NCI-H1092 treated with DMSO at 0.1 percent for 48 hours (cell line): ENCODE data around the gene ABHD3.
"Not testable (repeated sequence)": the region's sequence is repeated elsewhere in the genome, so short reads cannot be mapped to it uniquely, and the experiment has no call there.

Source experiments
- DNase-seq: peaks from one replicate; lab custom pipeline; 2025; lab: John Stamatoyannopoulos, UW

The ABHD3 gene

GRCh38 chr18:21703241-21703820, 1.2 kb downstream of the ABHD3 start:
- DNase-seq: peak; percentile 32

GRCh38 chr18:21702602-21703001, 2.0 kb downstream of the ABHD3 start:
- DNase-seq: no peak

- no peak for DNase-seq
Measured at GRCh38 chr18:21701621-21702020, 3.0 kb downstream of the ABHD3 start.

GRCh38 chr18:21700528-21701075, 4.0 kb downstream of the ABHD3 start:
- no peak for DNase-seq

- no peak for DNase-seq
Measured at GRCh38 chr18:21693322-21693721, 11.3 kb downstream of the ABHD3 start.

- no peak for DNase-seq
Measured at GRCh38 chr18:21689736-21690135, 14.8 kb downstream of the ABHD3 start.

GRCh38 chr18:21686282-21687105, 18.1 kb downstream of the ABHD3 start:
- no peak for DNase-seq

- DNase-seq: not testable (repeated sequence)
Measured at GRCh38 chr18:21685556-21685981, 19.0 kb downstream of the ABHD3 start.

GRCh38 chr18:21684731-21685130, 19.8 kb downstream of the ABHD3 start:
- no peak for DNase-seq

GRCh38 chr18:21682371-21683051, 22.1 kb downstream of the ABHD3 start:
- DNase-seq: no peak

GRCh38 chr18:21680161-21680560, 24.4 kb downstream of the ABHD3 start:
- DNase-seq: no peak

- DNase-seq: no peak
Measured at GRCh38 chr18:21678859-21679258, 25.7 kb downstream of the ABHD3 start.

GRCh38 chr18:21675354-21675753, 29.2 kb downstream of the ABHD3 start:
- DNase-seq: not testable (repeated sequence)

- no peak for DNase-seq
Measured at GRCh38 chr18:21672521-21673267, 31.9 kb downstream of the ABHD3 start.

- no peak for DNase-seq
Measured at GRCh38 chr18:21669736-21670285, 34.8 kb downstream of the ABHD3 start.

GRCh38 chr18:21664069-21664468, 40.5 kb downstream of the ABHD3 start:
- DNase-seq: no peak

- no peak for DNase-seq
Measured at GRCh38 chr18:21663578-21663977, 41.0 kb downstream of the ABHD3 start.

- DNase-seq: no peak
Measured at GRCh38 chr18:21662581-21662980, 42.0 kb downstream of the ABHD3 start.

- DNase-seq: no peak
Measured at GRCh38 chr18:21660078-21660477, 44.5 kb downstream of the ABHD3 start.

GRCh38 chr18:21656402-21656801, 48.2 kb downstream of the ABHD3 start:
- no peak for DNase-seq

- no peak for DNase-seq
Measured at GRCh38 chr18:21653361-21653760, 51.2 kb downstream of the ABHD3 start.

GRCh38 chr18:21652073-21652472, 52.5 kb downstream of the ABHD3 start:
- DNase-seq: no peak
